Activated T-cell treated with anti-CD3 and anti-CD28 coated beads for 4 hours (primary cell): ENCODE results near the gene ESPN.
A peak's percentile ranks its signal among the peaks of the same experiment; 100 is the strongest.

ENCODE experiments used
- DNase-seq: peaks from one replicate; pipeline ENCODE4 v3.0.0-alpha.2; 2020

ESPN gene

GRCh38 chr1:6466751-6467150 is 42.2 kb downstream of the ESPN start:
- no peak for DNase-seq

- no peak for DNase-seq
Measured at GRCh38 chr1:6467224-6467623, 42.6 kb downstream of the ESPN start.

- DNase-seq = no peak
Measured at GRCh38 chr1:6467744-6468688, 43.4 kb downstream of the ESPN start.

GRCh38 chr1:6468729-6469461 is 44.3 kb downstream of the ESPN start:
- DNase-seq = no peak

- no peak for DNase-seq
Measured at GRCh38 chr1:6470132-6471085, 45.8 kb downstream of the ESPN start.

- DNase-seq = no peak
Measured at GRCh38 chr1:6471086-6471969, 46.8 kb downstream of the ESPN start.

GRCh38 chr1:6471970-6472368 is 47.4 kb downstream of the ESPN start:
- DNase-seq = no peak

GRCh38 chr1:6472391-6472790 is 47.8 kb downstream of the ESPN start:
- DNase-seq = no peak

GRCh38 chr1:6473156-6473555 is 48.6 kb downstream of the ESPN start:
- no peak for DNase-seq

GRCh38 chr1:6473974-6474814 is 49.6 kb downstream of the ESPN start:
- no peak for DNase-seq

GRCh38 chr1:6474815-6475282 is 50.3 kb downstream of the ESPN start:
- no peak for DNase-seq

GRCh38 chr1:6475381-6476133 is 51.0 kb downstream of the ESPN start:
- peak; percentile 79 for DNase-seq

- DNase-seq = no peak
Measured at GRCh38 chr1:6476483-6476882, 51.9 kb downstream of the ESPN start.

- no peak for DNase-seq
Measured at GRCh38 chr1:6477039-6477820, 52.7 kb downstream of the ESPN start.

- no peak for DNase-seq
Measured at GRCh38 chr1:6481820-6482219, 57.2 kb downstream of the ESPN start.

- no peak for DNase-seq
Measured at GRCh38 chr1:6483017-6483760, 58.6 kb downstream of the ESPN start.

GRCh38 chr1:6483761-6484117 is 59.2 kb downstream of the ESPN start:
- DNase-seq = no peak

GRCh38 chr1:6484826-6485167 is 60.2 kb downstream of the ESPN start:
- no peak for DNase-seq
